HG03432 (cell line): Measurements from ENCODE around the gene GUCY1A1.

ENCODE experiments used
- ATAC-seq: cut with Tn5 transposase; IDR thresholded peaks from one replicate; pipeline ENCODE4 v1.9.1; 2021; ENCODE audit warnings: mild to moderate bottlenecking, moderate library complexity; ENCODE audit not compliant: unreplicated experiment

Gene GUCY1A1

DNA sequence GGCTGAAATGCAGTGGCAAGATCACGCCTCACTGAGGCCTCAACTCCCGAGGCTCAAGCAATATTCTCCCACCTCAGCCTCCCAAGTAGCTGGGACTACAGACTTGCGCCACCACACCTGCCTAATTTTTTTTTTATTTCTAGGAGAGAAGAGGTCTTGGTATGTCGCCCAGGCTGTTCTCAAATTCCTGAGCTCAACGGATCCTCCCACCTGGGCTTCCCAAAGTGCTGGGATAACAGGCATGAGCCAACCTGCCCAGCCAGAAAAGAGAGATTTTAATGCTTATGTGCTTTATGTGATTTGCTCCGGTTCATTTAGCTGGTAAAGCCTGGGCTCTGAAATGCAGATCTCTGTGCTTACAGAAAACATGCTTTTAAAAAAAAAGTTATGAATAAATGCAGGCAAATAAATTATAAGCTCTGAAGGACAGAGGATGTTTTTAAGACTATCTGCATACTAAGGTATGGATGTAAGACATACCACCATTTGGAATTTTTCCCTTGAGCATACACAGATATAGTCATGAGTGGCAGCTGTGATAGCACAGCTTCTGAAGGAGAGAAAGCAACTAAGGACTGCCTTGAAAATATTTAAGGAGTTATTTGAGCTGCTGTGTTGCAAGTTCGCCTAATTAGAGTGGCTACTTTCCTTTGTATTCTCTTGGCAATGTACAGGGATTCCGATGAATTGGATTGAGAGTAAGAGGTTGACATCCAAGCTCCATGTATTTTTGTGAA lies 106.0 kb downstream of the GUCY1A1 start:
- ATAC-seq: no peak

DNA sequence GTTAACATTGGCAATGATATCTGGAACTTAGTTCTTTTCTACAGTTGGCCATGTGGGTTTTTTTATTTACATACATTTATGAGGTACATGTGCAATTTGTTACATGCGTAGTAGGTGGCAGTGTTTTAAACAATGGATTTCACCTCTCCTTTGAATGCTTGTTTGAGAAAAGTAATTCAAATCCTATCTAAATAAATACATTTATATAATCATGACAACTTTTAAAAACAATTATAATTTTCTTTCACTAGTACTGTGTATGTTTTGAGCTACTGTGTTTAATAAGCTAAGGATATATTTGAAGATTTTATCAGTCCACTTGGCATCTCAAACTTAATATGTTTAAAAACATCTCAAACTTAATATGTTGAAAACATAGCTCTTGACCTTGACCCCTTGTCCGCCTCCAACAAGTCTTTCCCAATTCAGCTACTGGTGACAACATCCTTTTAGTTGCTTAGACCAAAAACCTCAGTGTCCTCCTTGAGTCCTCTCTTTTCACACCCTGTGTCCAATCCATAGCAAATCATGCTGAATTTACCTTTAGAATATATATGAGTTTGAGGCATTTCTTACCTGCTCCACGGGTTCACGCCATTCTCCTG lies 106.7 kb downstream of the GUCY1A1 start:
- no peak for ATAC-seq

DNA sequence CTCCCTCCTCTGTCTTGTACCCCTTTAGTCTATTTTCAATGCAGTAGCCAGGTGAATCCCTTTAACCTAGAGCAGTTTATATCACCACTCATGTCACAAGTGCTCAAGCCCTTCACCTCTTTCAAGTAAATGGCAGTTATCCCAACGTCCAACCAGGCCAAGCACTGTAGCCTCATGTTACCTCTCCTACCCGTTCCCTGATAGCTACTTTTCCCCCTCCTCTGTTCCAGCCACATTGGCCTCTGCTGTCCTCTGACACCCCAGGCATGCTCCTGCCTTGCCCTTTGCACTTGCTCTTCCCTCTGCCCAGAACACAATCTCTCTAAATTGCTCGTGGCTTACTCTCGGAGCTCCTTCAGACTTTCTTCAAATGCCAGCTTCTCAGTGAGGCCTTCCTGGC lies 107.4 kb downstream of the GUCY1A1 start:
- ATAC-seq: no peak

DNA sequence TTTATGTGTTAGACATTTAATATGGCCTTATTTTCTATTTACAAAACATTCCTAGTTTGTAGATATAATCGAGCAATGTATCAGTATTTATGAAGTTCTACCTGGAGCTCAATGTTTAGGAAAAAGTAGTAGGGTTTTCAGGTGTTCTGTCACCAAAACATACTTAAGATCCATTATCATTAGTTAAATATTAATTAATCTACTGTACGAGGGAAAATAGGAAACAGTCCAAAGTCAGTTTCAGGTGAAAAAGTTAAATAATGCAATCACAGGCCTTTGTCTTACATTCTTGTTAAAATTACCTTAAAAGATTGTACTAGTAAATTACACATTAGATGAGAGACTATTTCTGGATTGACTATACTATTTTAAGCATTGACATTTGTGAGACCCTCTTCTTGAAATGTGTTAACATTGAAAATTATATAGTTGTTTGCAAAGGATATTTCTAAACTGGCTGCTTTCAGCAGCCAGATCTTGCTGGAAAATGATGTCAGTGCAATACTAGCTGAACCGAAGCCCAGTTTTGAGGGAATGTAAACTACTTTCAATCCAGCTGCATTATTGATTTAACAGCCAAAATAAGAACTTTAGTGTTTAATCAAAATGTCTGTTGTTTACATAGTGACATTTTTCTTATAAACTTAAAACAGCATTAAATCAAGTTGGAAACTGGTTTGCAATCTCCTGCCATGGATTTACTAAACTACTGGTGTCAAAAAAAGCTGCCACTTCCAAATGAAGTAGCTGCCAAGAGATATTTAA lies 111.5 kb downstream of the GUCY1A1 start:
- no peak for ATAC-seq

DNA sequence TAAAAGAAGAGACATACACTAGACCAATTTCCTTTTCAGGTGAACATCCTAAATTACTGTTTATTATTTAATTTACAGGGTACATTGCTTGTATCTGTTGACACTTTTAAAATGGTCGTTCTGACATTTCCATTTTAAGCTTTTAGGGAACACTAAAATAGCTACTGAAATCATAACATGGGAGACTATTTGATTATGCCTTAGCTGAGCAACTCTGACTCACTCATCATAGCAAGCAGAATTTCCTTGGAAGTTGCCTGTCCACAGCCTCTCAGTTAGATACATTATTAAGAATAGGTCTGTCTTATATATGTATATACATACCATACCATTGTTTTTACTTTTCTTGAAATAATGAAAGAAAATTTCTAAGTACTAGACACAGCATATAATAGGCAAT lies 114.1 kb downstream of the GUCY1A1 start:
- ATAC-seq: no peak

DNA sequence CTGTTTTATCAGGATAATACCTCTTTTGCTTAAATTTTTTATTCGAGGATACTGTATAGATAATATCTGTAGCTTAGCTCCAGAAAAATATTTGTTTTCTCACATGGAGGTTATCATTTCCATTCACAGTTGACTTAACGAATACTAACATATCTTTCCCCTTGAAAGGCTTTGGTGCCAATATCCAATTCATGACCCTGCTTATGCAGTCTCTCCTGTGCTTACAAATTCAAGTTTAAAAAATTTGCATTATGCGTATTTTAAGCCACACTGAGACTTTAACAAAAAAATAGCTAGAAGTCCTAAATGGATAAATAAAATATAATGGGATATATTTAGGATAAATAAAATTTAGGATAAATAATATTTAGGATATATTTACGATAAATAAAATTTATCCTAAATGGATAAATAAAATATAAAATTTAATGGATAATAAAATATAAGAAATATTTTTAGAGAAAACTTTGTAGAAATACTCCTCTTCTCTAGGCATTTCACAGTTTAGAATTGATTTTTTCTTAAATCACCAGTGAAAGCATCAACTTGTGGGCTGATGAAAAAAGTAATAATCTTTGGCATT lies 114.7 kb downstream of the GUCY1A1 start:
- no peak for ATAC-seq
